Measurements from ENCODE around the gene NAGA.

Gene NAGA

DNA sequence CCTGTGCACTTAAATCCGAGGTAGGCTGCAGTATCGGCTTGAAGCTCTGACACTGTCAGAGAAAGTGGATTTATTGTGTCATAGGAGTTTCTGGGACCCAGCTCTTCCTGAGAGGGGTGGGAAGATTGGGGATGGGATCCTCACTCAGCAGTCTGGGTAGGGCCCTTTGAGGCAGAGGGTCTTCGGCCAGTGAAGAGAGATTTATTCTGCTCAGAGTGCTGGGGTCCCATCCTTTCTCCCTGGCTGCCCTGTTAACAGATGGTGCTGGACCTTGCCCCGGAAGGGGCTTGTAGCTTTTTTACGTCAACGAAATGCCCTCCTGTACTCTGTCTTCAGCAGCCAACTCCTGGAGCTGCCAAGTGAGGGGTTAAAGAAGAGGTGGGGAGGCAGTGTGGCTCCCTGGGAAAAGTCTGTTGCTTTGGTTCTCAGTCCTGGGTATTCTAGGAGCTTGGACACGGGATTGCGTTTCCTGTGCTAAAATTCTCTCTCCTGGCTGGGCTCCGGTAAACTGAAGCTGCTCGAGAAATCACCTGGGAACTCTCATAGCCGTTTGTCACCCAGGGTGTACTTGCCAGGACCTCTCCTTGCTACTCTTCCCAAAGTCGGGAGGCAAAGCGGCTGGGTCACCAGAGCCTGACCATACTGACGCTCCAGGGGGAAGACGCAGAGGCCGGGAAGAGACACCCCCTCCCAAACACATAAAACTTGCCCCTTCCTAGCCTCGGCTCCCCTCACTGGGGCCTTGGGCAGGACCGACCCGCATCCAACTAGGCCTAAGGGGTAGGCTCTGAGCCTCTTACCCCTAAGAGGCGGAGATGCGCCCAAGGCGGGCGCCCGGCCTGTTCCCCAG is 8.1 kb upstream of the NAGA start:
- Histone ChIP-seq H3K79me2 (ENCODE audit: low read length) (peaks cover 15% of the 10 kb centered on the region), H2AFZ (ENCODE audit: low read depth, low read length) (peak overlapping the region; percentile 5; the same call in 1 of the 2 replicates)

DNA sequence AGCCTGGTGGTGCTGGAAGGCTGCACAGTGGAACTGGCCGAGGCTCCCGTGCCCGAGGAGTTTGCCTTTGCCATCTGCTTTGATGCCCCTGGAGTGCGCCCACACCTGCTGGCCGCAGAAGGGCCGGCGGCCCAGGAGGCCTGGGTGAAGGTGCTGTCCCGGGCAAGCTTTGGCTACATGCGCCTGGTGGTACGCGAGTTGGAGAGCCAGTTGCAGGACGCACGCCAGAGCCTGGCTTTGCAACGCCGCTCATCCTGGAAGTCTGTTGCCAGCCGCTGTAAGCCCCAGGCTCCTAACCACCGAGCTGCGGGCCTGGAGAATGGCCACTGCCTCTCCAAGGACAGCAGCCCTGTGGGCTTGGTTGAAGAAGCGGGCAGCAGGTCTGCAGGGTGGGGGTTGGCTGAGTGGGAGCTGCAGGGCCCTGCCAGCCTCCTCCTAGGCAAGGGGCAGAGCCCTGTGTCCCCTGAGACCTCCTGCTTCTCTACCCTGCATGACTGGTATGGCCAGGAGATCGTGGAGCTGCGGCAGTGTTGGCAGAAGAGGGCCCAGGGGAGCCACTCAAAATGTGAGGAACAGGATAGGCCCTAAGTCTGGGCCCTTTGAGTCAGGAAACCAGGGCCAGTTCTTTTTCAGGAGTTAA is 7.0 kb upstream of the NAGA start:
- peaks cover 17% of the 10 kb centered on the region for H3K4me1 ChIP-seq (ENCODE audit: low read length)
- no peaks in the 10 kb centered on the region for H3K9me3 ChIP-seq (ENCODE audit: insufficient read depth, low read length)
- no peak overlapping the region for H3K27ac ChIP-seq (ENCODE audit: low read length)
- H2AFZ ChIP-seq (ENCODE audit: low read depth, low read length): no peak overlapping the region
- H3K4me3 ChIP-seq (ENCODE audit: low read length): no peak overlapping the region
- no peaks in the 10 kb centered on the region for H4K20me1 ChIP-seq (ENCODE audit: insufficient read depth, low read length)
- no peak overlapping the region for H3K9ac ChIP-seq (ENCODE audit: low read length)
- H3K36me3 ChIP-seq (replicated peaks; ENCODE audit: low read depth, low read length): peaks cover 5% of the 10 kb centered on the region
- peaks cover 15% of the 10 kb centered on the region for H3K79me2 ChIP-seq (ENCODE audit: low read length)
- H3K27me3 ChIP-seq (ENCODE audit: low read depth, low read length): no peaks in the 10 kb centered on the region
- H3K4me2 ChIP-seq (ENCODE audit: low read length): no peak overlapping the region
- TF ChIP-seq, protein P1, sequence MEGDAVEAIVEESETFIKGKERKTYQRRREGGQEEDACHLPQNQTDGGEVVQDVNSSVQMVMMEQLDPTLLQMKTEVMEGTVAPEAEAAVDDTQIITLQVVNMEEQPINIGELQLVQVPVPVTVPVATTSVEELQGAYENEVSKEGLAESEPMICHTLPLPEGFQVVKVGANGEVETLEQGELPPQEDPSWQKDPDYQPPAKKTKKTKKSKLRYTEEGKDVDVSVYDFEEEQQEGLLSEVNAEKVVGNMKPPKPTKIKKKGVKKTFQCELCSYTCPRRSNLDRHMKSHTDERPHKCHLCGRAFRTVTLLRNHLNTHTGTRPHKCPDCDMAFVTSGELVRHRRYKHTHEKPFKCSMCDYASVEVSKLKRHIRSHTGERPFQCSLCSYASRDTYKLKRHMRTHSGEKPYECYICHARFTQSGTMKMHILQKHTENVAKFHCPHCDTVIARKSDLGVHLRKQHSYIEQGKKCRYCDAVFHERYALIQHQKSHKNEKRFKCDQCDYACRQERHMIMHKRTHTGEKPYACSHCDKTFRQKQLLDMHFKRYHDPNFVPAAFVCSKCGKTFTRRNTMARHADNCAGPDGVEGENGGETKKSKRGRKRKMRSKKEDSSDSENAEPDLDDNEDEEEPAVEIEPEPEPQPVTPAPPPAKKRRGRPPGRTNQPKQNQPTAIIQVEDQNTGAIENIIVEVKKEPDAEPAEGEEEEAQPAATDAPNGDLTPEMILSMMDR (IDR thresholded peaks at IDR 0.05; ENCODE audit: low read depth, low read length): no peak
- TF ChIP-seq EZH2phosphoT487 (IDR thresholded peaks at IDR 0.05; ENCODE audit: low read depth): no peak

More for the DNA sequence above, 8.1 kb upstream of the NAGA start:
- H3K36me3 ChIP-seq (replicated peaks; ENCODE audit: low read depth, low read length): peaks cover 12% of the 10 kb centered on the region
- H3K27ac ChIP-seq (ENCODE audit: low read length): peak overlapping the region; percentile 74
- peak overlapping the region; percentile 81 for H3K9ac ChIP-seq (ENCODE audit: low read length)
- peak overlapping the region; percentile 83 for H3K4me3 ChIP-seq (ENCODE audit: low read length)
- H3K9me3 ChIP-seq (ENCODE audit: insufficient read depth, low read length): no peaks in the 10 kb centered on the region
- peaks cover 17% of the 10 kb centered on the region for H3K4me1 ChIP-seq (ENCODE audit: low read length)
- TF ChIP-seq, protein P1 (IDR thresholded peaks at IDR 0.05; ENCODE audit: low read depth, low read length): no peak
- TF ChIP-seq EZH2phosphoT487 (IDR thresholded peaks at IDR 0.05; ENCODE audit: low read depth): no peak
- H3K4me2 ChIP-seq (ENCODE audit: low read length): peak overlapping the region; percentile 81
- H3K27me3 ChIP-seq (ENCODE audit: low read depth, low read length): no peaks in the 10 kb centered on the region
- H4K20me1 ChIP-seq (ENCODE audit: insufficient read depth, low read length): no peaks in the 10 kb centered on the region

DNA sequence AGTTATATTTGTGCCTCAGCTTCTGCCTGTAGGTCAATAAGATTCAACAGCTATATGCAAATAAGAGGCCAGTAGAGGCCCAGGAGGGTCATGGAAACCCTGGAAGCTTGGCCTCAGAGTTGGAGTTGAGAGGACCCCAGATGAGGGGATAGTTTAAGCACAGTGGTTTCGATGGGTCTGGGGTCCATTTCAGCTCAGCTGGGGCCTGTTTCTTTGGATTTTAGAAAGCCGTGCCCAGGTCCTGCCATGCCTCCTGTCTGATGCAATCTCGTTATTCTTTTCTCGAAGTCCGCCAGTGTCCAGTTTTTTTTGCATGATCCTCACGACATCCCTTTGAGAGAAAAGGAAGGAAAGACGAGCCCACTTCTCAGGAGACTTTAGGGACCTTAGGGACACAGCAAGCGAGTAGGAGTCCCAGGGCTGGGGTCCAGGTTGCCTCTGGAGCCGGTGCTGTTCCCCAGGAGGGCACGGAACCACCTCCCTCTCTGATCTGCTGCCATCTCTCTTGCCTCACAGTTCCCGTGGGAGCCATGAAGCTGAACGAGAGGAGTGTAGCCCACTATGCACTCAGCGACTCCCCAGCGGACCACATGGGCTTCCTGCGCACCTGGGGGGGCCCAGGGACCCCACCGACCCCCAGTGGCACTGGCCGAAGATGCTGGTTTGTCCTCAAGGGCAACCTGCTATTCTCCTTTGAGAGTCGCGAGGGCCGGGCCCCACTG is 6.3 kb upstream of the NAGA start:
- peaks cover 15% of the 10 kb centered on the region for H3K79me2 ChIP-seq (ENCODE audit: low read length)
- H3K27ac ChIP-seq (ENCODE audit: low read length): no peak overlapping the region
- H3K9me3 ChIP-seq (ENCODE audit: insufficient read depth, low read length): no peaks in the 10 kb centered on the region
- H3K4me3 ChIP-seq (ENCODE audit: low read length): no peak overlapping the region
- H3K4me2 ChIP-seq (ENCODE audit: low read length): no peak overlapping the region
- H3K36me3 ChIP-seq (replicated peaks; ENCODE audit: low read depth, low read length): peaks cover 4% of the 10 kb centered on the region
- TF ChIP-seq, protein P1 (IDR thresholded peaks at IDR 0.05; ENCODE audit: low read depth, low read length): no peak
- TF ChIP-seq EZH2phosphoT487 (IDR thresholded peaks at IDR 0.05; ENCODE audit: low read depth): no peak
- H3K27me3 ChIP-seq (ENCODE audit: low read depth, low read length): no peaks in the 10 kb centered on the region
- H3K4me1 ChIP-seq (ENCODE audit: low read length): peaks cover 17% of the 10 kb centered on the region
- no peak overlapping the region for H3K9ac ChIP-seq (ENCODE audit: low read length)
- no peaks in the 10 kb centered on the region for H4K20me1 ChIP-seq (ENCODE audit: insufficient read depth, low read length)
- no peak overlapping the region for H2AFZ ChIP-seq (ENCODE audit: low read depth, low read length)

Data from OCI-LY3 (cell line).